Upper lobe of left lung (tissue), 6 donors: ENCODE results near the gene HSD11B1L. TPM values are rescaled to one million over a fixed set of nuclear protein-coding genes. Genes with fewer than 3 reads are reported as not detected.
A peak's percentile ranks its signal among the peaks of the same experiment; 100 is the strongest.

Source experiments
- ATAC-seq, 2 donors: fragments of 200-7000 bp; cut with Tn5 transposase; one replicate each; pipeline ENCODE4 v1.9.1; 2022; ENCODE audit warnings: mild to moderate bottlenecking in 2 of 2, moderate library complexity in 2 of 2; ENCODE audit not compliant: low FRiP score in 2 of 2
- DNase-seq, 2 donors: peaks; one replicate each; pipeline ENCODE4 v3.0.0-alpha.2; 2019 to 2020
- H3K27ac ChIP-seq, 4 donors: fragments of 200-600 bp; sonication (generic); one replicate each; pipeline ENCODE4 v1.5.1; 2016 to 2019
- H3K27me3 ChIP-seq, 4 donors: fragments of 200-600 bp; sonication (generic); one replicate each; pipeline ENCODE4 v1.5.1; 2017 to 2019
- H3K36me3 ChIP-seq, 4 donors: fragments of 200-600 bp; sonication (generic); one replicate each; pipeline ENCODE4 v1.5.1; 2016 to 2019
- H3K4me1 ChIP-seq, 4 donors: fragments of 200-600 bp; sonication (generic); one replicate each; pipeline ENCODE4 v1.5.1; 2018 to 2019
- H3K4me3 ChIP-seq, 4 donors: fragments of 200-600 bp; sonication (generic); one replicate each; pipeline ENCODE4 v1.5.1; 2017 to 2019; ENCODE audit warnings: mild to moderate bottlenecking in 2 of 4, moderate library complexity in 1 of 4
- H3K9me3 ChIP-seq, 4 donors: fragments of 200-600 bp; sonication (generic); one replicate each; pipeline ENCODE4 v1.5.1; 2018 to 2019
- EP300 ChIP-seq, 4 donors: sonication (generic); formaldehyde crosslinking; IDR thresholded peaks; one replicate each; pipeline ENCODE4 v1.5.1; 2017; ENCODE audit warnings: antibody characterized with exemption in 4 of 4, control low read depth in 2 of 4
- POLR2A ChIP-seq, 4 donors: fragments of 450-650 bp; IDR thresholded peaks; one replicate each; pipeline ENCODE4 v1.5.1; 2016 to 2017; ENCODE audit warnings: antibody characterized with exemption in 4 of 4, mild to moderate bottlenecking in 2 of 4
- POLR2AphosphoS5 ChIP-seq, 2 donors: sonication (generic); formaldehyde crosslinking; IDR thresholded peaks; one replicate each; pipeline ENCODE4 v1.5.1; 2017; ENCODE audit warnings: antibody characterized with exemption in 2 of 2
- WGBS, 2 donors: methylation state at CpG; one replicate each; pipeline ENCODE4 v1.1.5; 2017 to 2018; 5-methylcytosine and 5-hydroxymethylcytosine counted together
- total RNA-seq, 6 donors: library from RNA; depleted of rRNA in 4 of 6; stranded (reverse); fragments of >200 nt in 4 of 6; gene quantifications; one replicate each; pipeline versions ENCODE4 v1.1.0 to v1.2.1, GENCODE V29; 2016 to 2021
- TF ChIP-seq, protein P1 (sequence below), 6 experiments: fragments of 450-650 bp in 4 of 6; fragments of 200-600 bp in 2 of 6; sonication (generic) in 2 of 6; IDR thresholded peaks; one replicate each; pipeline ENCODE4 v1.5.1; 2016 to 2019; ENCODE audit warnings: antibody characterized with exemption in 6 of 6
- donor health status: DM: no; HTN: no; CAD: no; lungs with moderate emphysema.
- donor health status: DM: no; HTN: yes; CAD: no; lungs with severe emphysema.

The HSD11B1L gene
- total RNA-seq, 6 donors from 2014 or later: 4.5 to 26.5 (median 16.7) TPM

DNA sequence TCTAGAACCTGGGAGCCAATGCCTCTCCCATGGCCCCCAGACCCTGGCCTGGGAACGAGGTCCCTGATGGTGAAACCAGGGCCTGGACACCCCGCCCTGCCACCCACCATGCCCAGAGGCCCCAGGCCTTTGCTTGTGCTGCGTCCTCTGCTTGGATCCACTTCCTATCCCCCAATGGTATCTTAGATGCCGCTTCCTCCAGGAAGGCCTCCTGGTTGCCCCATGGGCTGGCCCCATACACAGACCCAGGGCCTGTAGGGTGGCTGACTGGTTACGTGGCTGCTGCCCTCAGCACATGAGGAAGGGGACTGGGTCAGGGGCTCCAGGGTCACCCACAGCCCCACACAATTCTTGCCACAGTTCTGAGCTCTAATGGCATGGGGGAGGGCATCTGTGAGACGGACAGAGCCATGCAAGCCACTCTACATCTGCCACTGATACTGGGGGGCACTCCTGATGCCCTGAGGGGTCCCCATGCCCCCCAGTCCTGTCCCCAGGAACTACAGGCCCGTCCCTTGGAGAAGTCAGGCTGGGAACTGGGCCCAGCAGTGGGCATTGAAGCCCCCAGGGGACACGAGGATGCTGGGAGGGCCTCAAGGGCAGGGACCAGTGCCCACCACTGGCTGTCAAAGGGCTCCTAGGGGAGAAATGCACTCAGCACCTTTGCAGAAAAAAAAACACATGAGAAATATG, 14.3 kb downstream of the HSD11B1L start:
- 88% methylated on average over 3 to 8 of the region's 8 CpGs for WGBS, 2 donors
- Histone ChIP-seq H3K4me3 (no peak overlapping the region), H3K4me1 (peaks cover 8 to 19% (median 16%) of the 10 kb centered on the region in 4 donors), H3K36me3 (peaks cover 23 to 86% (median 74%) of the 10 kb centered on the region in 4 donors), H3K27me3 (no peaks in the 10 kb centered on the region), H3K9me3 (no peaks in the 10 kb centered on the region), H3K27ac (no peak overlapping the region)
- TF ChIP-seq EP300 (IDR thresholded peaks at IDR 0.05): no peak
- TF ChIP-seq POLR2AphosphoS5 (IDR thresholded peaks at IDR 0.05): no peak
- TF ChIP-seq, protein P1, sequence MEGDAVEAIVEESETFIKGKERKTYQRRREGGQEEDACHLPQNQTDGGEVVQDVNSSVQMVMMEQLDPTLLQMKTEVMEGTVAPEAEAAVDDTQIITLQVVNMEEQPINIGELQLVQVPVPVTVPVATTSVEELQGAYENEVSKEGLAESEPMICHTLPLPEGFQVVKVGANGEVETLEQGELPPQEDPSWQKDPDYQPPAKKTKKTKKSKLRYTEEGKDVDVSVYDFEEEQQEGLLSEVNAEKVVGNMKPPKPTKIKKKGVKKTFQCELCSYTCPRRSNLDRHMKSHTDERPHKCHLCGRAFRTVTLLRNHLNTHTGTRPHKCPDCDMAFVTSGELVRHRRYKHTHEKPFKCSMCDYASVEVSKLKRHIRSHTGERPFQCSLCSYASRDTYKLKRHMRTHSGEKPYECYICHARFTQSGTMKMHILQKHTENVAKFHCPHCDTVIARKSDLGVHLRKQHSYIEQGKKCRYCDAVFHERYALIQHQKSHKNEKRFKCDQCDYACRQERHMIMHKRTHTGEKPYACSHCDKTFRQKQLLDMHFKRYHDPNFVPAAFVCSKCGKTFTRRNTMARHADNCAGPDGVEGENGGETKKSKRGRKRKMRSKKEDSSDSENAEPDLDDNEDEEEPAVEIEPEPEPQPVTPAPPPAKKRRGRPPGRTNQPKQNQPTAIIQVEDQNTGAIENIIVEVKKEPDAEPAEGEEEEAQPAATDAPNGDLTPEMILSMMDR (IDR thresholded peaks at IDR 0.05): no peak
- no peak for TF ChIP-seq POLR2A (IDR thresholded peaks at IDR 0.05)
- ATAC-seq (no peak), DNase-seq (no peak)

DNA sequence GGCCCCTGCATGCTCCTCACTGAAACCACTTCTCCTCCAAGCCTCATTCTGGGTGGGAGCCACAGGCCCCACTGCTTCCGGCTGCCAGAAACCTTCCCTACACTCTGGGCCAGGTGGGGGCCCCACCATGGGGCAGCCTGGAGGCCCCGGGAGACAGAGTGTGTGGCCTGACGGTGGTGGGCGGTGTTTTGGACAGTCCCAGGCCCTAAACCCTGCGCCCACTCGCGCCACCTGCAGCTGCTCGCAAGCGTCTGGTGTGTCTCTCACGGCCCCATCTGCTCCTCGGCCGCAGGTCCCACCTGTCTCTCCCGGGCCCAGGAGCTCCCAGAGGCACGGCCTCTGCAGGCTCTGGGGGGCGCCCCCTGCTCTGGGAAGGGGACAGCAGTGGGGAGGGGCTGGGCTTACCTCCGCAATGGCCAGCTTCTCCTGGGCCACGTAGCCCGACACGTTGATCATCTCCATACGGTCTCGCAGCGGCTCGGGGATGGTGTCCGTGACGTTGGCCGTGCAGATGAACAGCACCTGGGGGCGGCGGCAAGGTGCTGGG, 14.9 kb downstream of the HSD11B1L start:
- Histone ChIP-seq H3K4me1 (peaks cover 8 to 17% (median 16%) of the 10 kb centered on the region in 4 donors), H3K4me3 (no peak overlapping the region), H3K27ac (no peak overlapping the region), H3K36me3 (peaks cover 23 to 92% (median 80%) of the 10 kb centered on the region in 4 donors), H3K27me3 (no peaks in the 10 kb centered on the region), H3K9me3 (no peaks in the 10 kb centered on the region)
- DNase-seq (peak in 1 of 2 donors; percentile 51), ATAC-seq (no peak)
- 91 to 93% methylated on average over 12 to 28 of the region's 28 CpGs for WGBS, 2 donors
- TF ChIP-seq, protein P1 (IDR thresholded peaks at IDR 0.05): no peak
- TF ChIP-seq EP300 (IDR thresholded peaks at IDR 0.05): no peak
- no peak for TF ChIP-seq POLR2AphosphoS5 (IDR thresholded peaks at IDR 0.05)
- TF ChIP-seq POLR2A (IDR thresholded peaks at IDR 0.05): no peak

DNA sequence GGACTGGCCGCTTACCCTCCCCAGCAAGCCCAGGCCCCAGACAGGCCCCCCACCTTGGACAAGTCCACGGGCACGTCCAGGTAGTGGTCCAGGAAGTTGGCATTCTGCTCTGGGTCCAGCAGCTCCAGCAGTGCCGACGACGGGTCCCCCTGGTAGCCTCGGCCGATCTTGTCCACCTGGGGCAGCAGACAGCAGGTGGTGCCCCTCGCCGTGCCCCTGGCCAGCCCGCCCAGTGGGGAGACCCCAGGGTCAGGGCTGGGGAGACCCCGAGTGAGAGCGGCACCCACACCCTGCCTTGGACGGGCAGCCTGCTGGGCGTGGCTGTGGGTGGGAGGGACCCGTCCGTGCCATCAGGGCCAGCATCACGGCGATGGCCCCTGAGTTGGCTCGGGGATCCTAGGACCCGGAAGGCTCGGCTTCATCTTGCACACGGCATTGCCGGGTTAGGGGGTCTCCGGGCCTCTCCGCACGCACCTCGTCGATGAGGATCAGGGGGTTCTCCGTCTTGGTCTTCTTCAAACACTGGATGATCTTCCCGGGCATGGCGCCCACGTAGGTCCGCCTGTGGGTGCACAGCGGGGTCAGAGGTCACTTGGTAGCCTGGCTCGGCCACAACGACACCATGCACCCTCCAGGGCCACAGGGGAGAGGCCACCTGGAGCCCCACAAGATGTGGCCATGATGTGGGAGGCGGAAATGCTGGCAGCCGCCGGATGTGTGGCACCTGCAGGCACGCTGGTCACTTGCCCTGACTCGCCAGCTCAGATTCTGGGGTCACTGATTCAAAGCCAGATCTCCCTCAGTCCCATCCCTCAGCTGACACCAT, 15.6 kb downstream of the HSD11B1L start:
- H3K27ac ChIP-seq: no peak overlapping the region
- ATAC-seq (no peak), DNase-seq (peak in 1 of 2 donors; percentile 81)
- TF ChIP-seq EP300 (IDR thresholded peaks at IDR 0.05): no peak
- TF ChIP-seq, protein P1 (IDR thresholded peaks at IDR 0.05): no peak
- no peak for TF ChIP-seq POLR2A (IDR thresholded peaks at IDR 0.05)
- no peak for TF ChIP-seq POLR2AphosphoS5 (IDR thresholded peaks at IDR 0.05)
- H3K36me3 ChIP-seq: peaks cover 23 to 98% (median 84%) of the 10 kb centered on the region in 4 donors
- WGBS, 2 donors: 91 to 94% methylated on average over 20 to 33 of the region's 42 CpGs
- H3K4me1 ChIP-seq: peaks cover 8 to 11% (median 10%) of the 10 kb centered on the region in 4 donors
- H3K4me3 ChIP-seq: no peak overlapping the region
- H3K27me3 ChIP-seq: no peaks in the 10 kb centered on the region
- H3K9me3 ChIP-seq: no peaks in the 10 kb centered on the region

DNA sequence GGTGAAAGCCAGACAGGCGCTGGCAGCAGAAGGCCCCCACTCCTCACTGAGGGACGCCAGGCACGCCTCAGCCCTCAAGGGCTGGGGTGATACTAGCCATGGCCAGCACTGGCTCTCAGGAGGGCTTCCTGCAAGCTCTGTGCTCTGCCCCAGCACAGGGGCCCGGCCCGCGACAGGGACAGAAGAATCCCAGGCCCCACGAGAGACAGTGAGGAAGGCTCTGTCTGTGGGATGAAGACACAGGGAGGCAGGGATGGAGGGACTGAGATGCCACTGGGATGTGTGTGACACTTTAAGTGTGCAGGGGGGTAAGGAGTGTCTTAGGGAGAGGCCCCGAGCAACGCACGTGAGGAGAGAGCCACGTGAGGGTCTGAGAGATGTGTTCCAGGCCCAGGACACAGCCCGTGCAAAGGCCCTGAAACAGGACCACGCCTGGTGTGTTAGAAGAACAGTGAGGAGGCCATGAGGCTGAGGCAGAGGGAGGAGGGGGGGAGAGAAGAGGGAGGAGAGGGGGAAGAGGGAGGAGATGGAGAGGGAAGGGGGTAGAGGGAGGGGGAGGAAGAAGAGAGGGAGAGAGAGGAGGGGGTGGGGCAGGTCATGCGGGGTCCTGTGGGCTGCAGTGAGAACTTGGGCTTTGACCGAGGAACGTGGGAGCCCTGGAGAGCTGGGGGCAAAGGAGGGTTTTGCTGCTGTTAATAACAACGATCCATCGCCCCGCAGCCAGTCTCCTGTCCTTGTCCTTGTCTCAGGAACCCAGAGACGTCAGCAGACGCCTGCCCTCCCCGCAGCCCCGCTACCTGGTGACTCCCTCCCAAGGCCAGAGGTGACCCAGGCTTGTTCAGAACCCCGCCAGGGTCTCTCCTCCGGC, 16.4 kb downstream of the HSD11B1L start:
- Histone ChIP-seq H3K27ac (no peak overlapping the region), H3K4me1 (peaks cover 0 to 3% (median 1%) of the 10 kb centered on the region in 4 donors), H3K4me3 (no peak overlapping the region), H3K9me3 (no peaks in the 10 kb centered on the region), H3K27me3 (no peaks in the 10 kb centered on the region), H3K36me3 (peaks cover 18 to 95% (median 81%) of the 10 kb centered on the region in 4 donors)
- DNase-seq: peak in 1 of 2 donors; percentile 56
- ATAC-seq: no peak
- TF ChIP-seq EP300 (IDR thresholded peaks at IDR 0.05): no peak
- TF ChIP-seq, protein P1 (IDR thresholded peaks at IDR 0.05): no peak
- TF ChIP-seq POLR2A (IDR thresholded peaks at IDR 0.05): no peak
- TF ChIP-seq POLR2AphosphoS5 (IDR thresholded peaks at IDR 0.05): no peak
- WGBS, 2 donors: 82 to 83% methylated on average over 22 to 24 of the region's 25 CpGs
